GM21723 (cell line): ENCODE measurements around the gene DSTYK.
A peak's percentile ranks its signal among the peaks of the same experiment; 100 is the strongest.

ENCODE experiments used
- ATAC-seq: cut with Tn5 transposase; IDR thresholded peaks from one replicate; pipeline ENCODE4 v1.9.1; 2021; ENCODE audit warnings: mild to moderate bottlenecking, moderate library complexity; ENCODE audit not compliant: unreplicated experiment

DSTYK gene

GRCh38 chr1:205211169-205211838 is at the start of gene DSTYK:
Gene DSTYK (minus strand): TSS chr1:205211702. CDS start chr1:205211535, 167 bp downstream.
- peak; percentile 92 for ATAC-seq

GRCh38 chr1:205259998-205260397 is 48.5 kb upstream of the DSTYK start:
- ATAC-seq: no peak

- no peak for ATAC-seq
These were observed 47.9 kb upstream of the DSTYK start for GRCh38 chr1:205259324-205259832.

- ATAC-seq: no peak
These were observed 47.2 kb upstream of the DSTYK start for GRCh38 chr1:205258719-205259118.

- ATAC-seq: no peak
These were observed 46.8 kb upstream of the DSTYK start for GRCh38 chr1:205258261-205258691.

GRCh38 chr1:205257735-205258134 is 46.2 kb upstream of the DSTYK start:
- ATAC-seq: no peak

GRCh38 chr1:205256951-205257625 is 45.6 kb upstream of the DSTYK start:
- ATAC-seq: no peak

GRCh38 chr1:205255941-205256780 is 44.7 kb upstream of the DSTYK start:
- ATAC-seq: no peak

- no peak for ATAC-seq
These were observed 40.1 kb upstream of the DSTYK start for GRCh38 chr1:205251576-205251975.

GRCh38 chr1:205250699-205251098 is 39.2 kb upstream of the DSTYK start:
- ATAC-seq: no peak

GRCh38 chr1:205249651-205250050 is 38.1 kb upstream of the DSTYK start:
- ATAC-seq: no peak

- no peak for ATAC-seq
These were observed 37.5 kb upstream of the DSTYK start for GRCh38 chr1:205248793-205249601.

GRCh38 chr1:205247130-205247921 is 35.8 kb upstream of the DSTYK start:
- no peak for ATAC-seq

GRCh38 chr1:205246351-205247119 is 35.0 kb upstream of the DSTYK start:
- no peak for ATAC-seq

GRCh38 chr1:205245096-205245495 is 33.6 kb upstream of the DSTYK start:
- ATAC-seq: no peak

- ATAC-seq: no peak
These were observed 32.9 kb upstream of the DSTYK start for GRCh38 chr1:205244384-205244783.

GRCh38 chr1:205243350-205244191 is 32.1 kb upstream of the DSTYK start:
- ATAC-seq: no peak

- ATAC-seq: no peak
These were observed 30.0 kb upstream of the DSTYK start for GRCh38 chr1:205241366-205242030.
